Measurements from ENCODE around the gene SLC2A1. TPM values are rescaled to one million over a fixed set of nuclear protein-coding genes. Genes with fewer than 3 reads are reported as not detected.
A peak's percentile ranks its signal among the peaks of the same experiment; 100 is the strongest.

SLC2A1 gene
- total RNA-seq, 1 experiment from 2014 or later, result 422 TPM

GRCh38 chr1:42934541-42935312 is 23.9 kb downstream of the SLC2A1 start:
- no peaks in the 10 kb centered on the region for H3K9me3 Mint-ChIP-seq (ENCODE audit: unreplicated experiment)
- Histone ChIP-seq H3K4me3 (ENCODE audit: low read depth, low read length) (no peak overlapping the region), H3K4me1 (peaks cover 81% of the 10 kb centered on the region), H3K27me3 (replicated peaks; ENCODE audit: control insufficient read depth, insufficient read depth, low read length) (no peaks in the 10 kb centered on the region), H3K36me3 (ENCODE audit: control insufficient read depth, insufficient read depth, low read length) (peaks cover 21% of the 10 kb centered on the region), H3K9me3 (no peaks in the 10 kb centered on the region)
- peak in 1 of 2 experiments; percentile 26 for DNase-seq
- intact Hi-C loops (cut with micrococcal nuclease; ENCODE audit: unreplicated experiment), result no loop called here
- BruUV-seq (replicated peaks), result no TSS peak
- peaks cover 49% of the 10 kb centered on the region for H3K4me1 Mint-ChIP-seq (ENCODE audit: low read depth, unreplicated experiment)
- peak overlapping the region; percentile 40 for H3K4me3 Mint-ChIP-seq (ENCODE audit: unreplicated experiment)
- TF ChIP-seq CTCF (IDR thresholded peaks at IDR 0.05; ENCODE audit: insufficient read depth in 1 of 2, low read depth in 1 of 2, low read length in 1 of 2, severe bottlenecking in 1 of 2, unreplicated experiment in 1 of 2), result no peak
- H3K27ac Mint-ChIP-seq (ENCODE audit: unreplicated experiment), result peak overlapping the region; percentile 97
- ChIA-PET POLR2A (no interaction called here), CTCF (no interaction called here)
- peaks cover 100% of the 10 kb centered on the region for H3K36me3 Mint-ChIP-seq (ENCODE audit: insufficient read depth, unreplicated experiment)
- no peaks in the 10 kb centered on the region for H3K27me3 Mint-ChIP-seq (ENCODE audit: insufficient read depth, unreplicated experiment)

GRCh38 chr1:42933610-42934491 is 24.8 kb downstream of the SLC2A1 start:
- Histone ChIP-seq H3K27me3 (replicated peaks; ENCODE audit: control insufficient read depth, insufficient read depth, low read length) (no peaks in the 10 kb centered on the region), H3K4me1 (peaks cover 72% of the 10 kb centered on the region), H3K9me3 (no peaks in the 10 kb centered on the region), H3K36me3 (ENCODE audit: control insufficient read depth, insufficient read depth, low read length) (peaks cover 22% of the 10 kb centered on the region), H3K4me3 (ENCODE audit: low read depth, low read length) (no peak overlapping the region)
- CTCF ChIA-PET, result no interaction called here
- BruUV-seq (replicated peaks), result no TSS peak
- intact Hi-C loops (cut with micrococcal nuclease; ENCODE audit: unreplicated experiment), result no loop called here
- no peak for TF ChIP-seq CTCF (IDR thresholded peaks at IDR 0.05; ENCODE audit: insufficient read depth in 1 of 2, low read depth in 1 of 2, low read length in 1 of 2, severe bottlenecking in 1 of 2, unreplicated experiment in 1 of 2)
- H3K27me3 Mint-ChIP-seq (ENCODE audit: insufficient read depth, unreplicated experiment), result no peaks in the 10 kb centered on the region
- H3K4me1 Mint-ChIP-seq (ENCODE audit: low read depth, unreplicated experiment), result peaks cover 47% of the 10 kb centered on the region
- H3K4me3 Mint-ChIP-seq (ENCODE audit: unreplicated experiment), result no peak overlapping the region
- H3K27ac Mint-ChIP-seq (ENCODE audit: unreplicated experiment), result peak overlapping the region; percentile 97
- DNase-seq, result peak in 1 of 2 experiments; percentile 26
- H3K36me3 Mint-ChIP-seq (ENCODE audit: insufficient read depth, unreplicated experiment), result peaks cover 100% of the 10 kb centered on the region
- H3K9me3 Mint-ChIP-seq (ENCODE audit: unreplicated experiment), result no peaks in the 10 kb centered on the region
- POLR2A ChIA-PET, result no interaction called here

GRCh38 chr1:42933060-42933586 is 25.5 kb downstream of the SLC2A1 start:
- Mint-ChIP-seq H3K27me3 (ENCODE audit: insufficient read depth, unreplicated experiment) (no peaks in the 10 kb centered on the region), H3K36me3 (ENCODE audit: insufficient read depth, unreplicated experiment) (peaks cover 100% of the 10 kb centered on the region), H3K9me3 (ENCODE audit: unreplicated experiment) (no peaks in the 10 kb centered on the region), H3K4me1 (ENCODE audit: low read depth, unreplicated experiment) (peaks cover 52% of the 10 kb centered on the region), H3K4me3 (ENCODE audit: unreplicated experiment) (peak overlapping the region; percentile 21), H3K27ac (ENCODE audit: unreplicated experiment) (peak overlapping the region; percentile 97)
- Histone ChIP-seq H3K4me3 (ENCODE audit: low read depth, low read length) (no peak overlapping the region), H3K27me3 (replicated peaks; ENCODE audit: control insufficient read depth, insufficient read depth, low read length) (no peaks in the 10 kb centered on the region), H3K36me3 (ENCODE audit: control insufficient read depth, insufficient read depth, low read length) (peaks cover 24% of the 10 kb centered on the region), H3K4me1 (peaks cover 65% of the 10 kb centered on the region), H3K9me3 (no peaks in the 10 kb centered on the region)
- no TSS peak for BruUV-seq (replicated peaks)
- CTCF ChIA-PET, result interaction anchor here (0.6 to 1.9 kb wide), 2 partner anchors 59 to 141 kb away, joined by 3 to 8 read pairs; no protein-coding TSS in a partner anchor
- DNase-seq, result peak in 1 of 2 experiments; percentile 8
- no peak for TF ChIP-seq CTCF (IDR thresholded peaks at IDR 0.05; ENCODE audit: insufficient read depth in 1 of 2, low read depth in 1 of 2, low read length in 1 of 2, severe bottlenecking in 1 of 2, unreplicated experiment in 1 of 2)
- intact Hi-C loops (cut with micrococcal nuclease; ENCODE audit: unreplicated experiment), result no loop called here
- POLR2A ChIA-PET, result no interaction called here

Measured in Caco-2 (cell line).